ENCODE measurements around the gene NCAPG.

The NCAPG gene, protein sequence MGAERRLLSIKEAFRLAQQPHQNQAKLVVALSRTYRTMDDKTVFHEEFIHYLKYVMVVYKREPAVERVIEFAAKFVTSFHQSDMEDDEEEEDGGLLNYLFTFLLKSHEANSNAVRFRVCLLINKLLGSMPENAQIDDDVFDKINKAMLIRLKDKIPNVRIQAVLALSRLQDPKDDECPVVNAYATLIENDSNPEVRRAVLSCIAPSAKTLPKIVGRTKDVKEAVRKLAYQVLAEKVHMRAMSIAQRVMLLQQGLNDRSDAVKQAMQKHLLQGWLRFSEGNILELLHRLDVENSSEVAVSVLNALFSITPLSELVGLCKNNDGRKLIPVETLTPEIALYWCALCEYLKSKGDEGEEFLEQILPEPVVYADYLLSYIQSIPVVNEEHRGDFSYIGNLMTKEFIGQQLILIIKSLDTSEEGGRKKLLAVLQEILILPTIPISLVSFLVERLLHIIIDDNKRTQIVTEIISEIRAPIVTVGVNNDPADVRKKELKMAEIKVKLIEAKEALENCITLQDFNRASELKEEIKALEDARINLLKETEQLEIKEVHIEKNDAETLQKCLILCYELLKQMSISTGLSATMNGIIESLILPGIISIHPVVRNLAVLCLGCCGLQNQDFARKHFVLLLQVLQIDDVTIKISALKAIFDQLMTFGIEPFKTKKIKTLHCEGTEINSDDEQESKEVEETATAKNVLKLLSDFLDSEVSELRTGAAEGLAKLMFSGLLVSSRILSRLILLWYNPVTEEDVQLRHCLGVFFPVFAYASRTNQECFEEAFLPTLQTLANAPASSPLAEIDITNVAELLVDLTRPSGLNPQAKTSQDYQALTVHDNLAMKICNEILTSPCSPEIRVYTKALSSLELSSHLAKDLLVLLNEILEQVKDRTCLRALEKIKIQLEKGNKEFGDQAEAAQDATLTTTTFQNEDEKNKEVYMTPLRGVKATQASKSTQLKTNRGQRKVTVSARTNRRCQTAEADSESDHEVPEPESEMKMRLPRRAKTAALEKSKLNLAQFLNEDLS

DNA sequence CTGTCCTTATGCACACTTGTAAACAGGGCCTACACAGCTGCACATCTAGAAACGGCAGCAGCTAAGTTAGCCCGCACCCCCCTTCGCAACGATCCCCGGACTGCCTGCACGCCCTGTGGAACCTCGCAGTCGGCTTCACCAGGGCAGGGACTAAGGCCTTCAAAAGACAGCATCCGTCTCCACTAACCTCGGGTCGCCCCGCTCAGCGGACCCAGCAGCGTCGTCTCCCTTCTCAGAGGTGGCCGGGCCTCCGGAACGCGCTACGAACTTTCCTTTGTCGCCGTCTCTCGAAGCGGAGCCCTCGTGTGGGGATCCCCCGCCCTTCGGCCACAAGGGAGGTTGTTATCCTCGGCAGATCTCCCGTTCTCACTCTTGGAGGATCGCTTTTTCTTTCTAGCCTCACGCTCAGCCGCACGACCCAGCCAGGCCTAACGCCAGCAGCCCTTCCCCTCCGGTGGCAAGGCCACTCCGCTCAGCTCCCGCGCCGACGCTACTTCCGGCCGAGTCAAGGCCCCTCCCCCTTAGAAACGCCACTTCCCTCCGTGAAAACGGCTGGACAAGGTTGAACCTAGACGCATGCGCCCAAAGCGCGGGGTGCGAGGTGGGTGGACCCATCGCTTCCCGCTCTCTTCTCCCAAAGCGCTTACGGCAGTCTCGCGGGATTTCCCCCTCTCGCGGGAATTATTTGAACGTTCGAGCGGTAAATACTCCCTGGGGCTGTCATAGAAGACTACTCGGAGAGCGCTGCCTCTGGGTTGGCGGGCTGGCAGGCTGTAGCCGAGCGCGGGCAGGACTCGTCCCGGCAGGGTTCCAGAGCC lies at the start of gene NCAPG, which contains the start of gene DCAF16:
NCAPG (plus strand) TSS at position 720 of the 818 bp plus-strand sequence. CDS start 99 bp downstream, outside the sequence.
DCAF16 (minus strand) TSS at position 498 of the 818 bp plus-strand sequence. CDS start 6,616 bp downstream, outside the sequence.
- DNase-seq (ENCODE audit: low read depth, low spot score), result peak; percentile 99
- Histone ChIP-seq H3K4me3 (ENCODE audit: insufficient read length, low read depth) (peak within 1 kb of the TSS; percentile 92), H3K4me1 (ENCODE audit: insufficient read depth, insufficient read length) (no peaks in the 10 kb centered on the region), H3K9me3 (ENCODE audit: insufficient read depth, low read length) (no peaks in the 10 kb centered on the region), H3K27me3 (ENCODE audit: insufficient read depth, insufficient read length) (no peaks in the 10 kb centered on the region), H3K36me3 (ENCODE audit: insufficient read depth, insufficient read length, low read length) (peaks cover 77% of the 10 kb centered on the region), H3K9ac (ENCODE audit: insufficient read length, low read depth) (peak within 1 kb of the TSS; percentile 95)
- TF ChIP-seq YY1 (IDR thresholded peaks at IDR 0.05; ENCODE audit: insufficient read depth, insufficient read length), result no peak
- TF ChIP-seq ZNF274 (IDR thresholded peaks at IDR 0.05; ENCODE audit: low read depth, low read length), result no peak
- no peak for TF ChIP-seq SUZ12 (IDR thresholded peaks at IDR 0.05; ENCODE audit: extremely low read depth, insufficient read depth, insufficient read length)

DNA sequence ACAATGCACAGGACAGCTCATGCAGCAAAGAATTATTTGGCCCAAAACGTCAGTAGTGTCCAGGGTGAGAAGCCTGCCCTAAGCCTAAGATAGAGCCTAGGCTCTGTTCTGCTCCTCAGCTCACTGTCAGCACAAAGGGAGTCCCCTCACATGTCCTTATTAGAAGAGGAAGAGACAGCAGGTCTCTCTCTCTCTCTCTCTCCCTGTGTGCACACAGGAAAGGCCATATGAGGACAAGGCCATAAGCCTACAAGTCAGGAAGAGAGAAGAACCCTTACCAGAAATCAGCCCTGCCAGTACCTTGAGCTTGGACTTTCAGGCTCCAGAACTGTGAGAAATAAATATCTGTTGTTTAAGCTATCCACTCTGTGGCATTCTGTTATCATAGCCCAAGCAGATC lies 49.7 kb upstream of the NCAPG start:
- Histone ChIP-seq H3K36me3 (ENCODE audit: insufficient read depth, insufficient read length, low read length) (no peaks in the 10 kb centered on the region), H3K9ac (ENCODE audit: insufficient read length, low read depth) (no peak overlapping the region), H3K4me1 (ENCODE audit: insufficient read depth, insufficient read length) (no peaks in the 10 kb centered on the region), H3K27me3 (ENCODE audit: insufficient read depth, insufficient read length) (no peaks in the 10 kb centered on the region), H3K9me3 (ENCODE audit: insufficient read depth, low read length) (peaks cover 11% of the 10 kb centered on the region; the same call in 1 of the 2 replicates), H3K4me3 (ENCODE audit: insufficient read length, low read depth) (no peak overlapping the region)
- TF ChIP-seq ZNF274 (IDR thresholded peaks at IDR 0.05; ENCODE audit: low read depth, low read length) (no peak), SUZ12 (IDR thresholded peaks at IDR 0.05; ENCODE audit: extremely low read depth, insufficient read depth, insufficient read length) (no peak), YY1 (IDR thresholded peaks at IDR 0.05; ENCODE audit: insufficient read depth, insufficient read length) (no peak)
- no peak for DNase-seq (ENCODE audit: low read depth, low spot score)

DNA sequence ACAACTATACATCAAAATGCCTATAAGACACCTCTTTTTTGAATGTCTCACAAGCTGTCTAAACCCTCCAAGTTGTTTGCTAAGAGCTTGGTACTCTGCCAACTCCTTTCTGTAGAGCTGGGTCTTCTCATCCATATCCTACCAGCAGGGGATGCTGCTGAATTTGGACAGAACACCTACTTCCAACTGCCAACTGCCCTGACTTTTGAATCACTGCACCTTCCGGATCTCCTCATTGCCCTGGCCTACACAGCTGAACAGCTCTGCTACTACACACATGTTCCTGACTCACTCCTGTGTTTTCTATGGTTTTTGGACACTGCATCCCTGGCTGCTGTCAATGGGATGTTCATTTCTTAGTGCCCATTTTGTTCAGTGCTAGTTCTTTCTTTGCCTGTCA lies 48.1 kb upstream of the NCAPG start:
- H3K9ac ChIP-seq (ENCODE audit: insufficient read length, low read depth), result no peak overlapping the region
- H3K36me3 ChIP-seq (ENCODE audit: insufficient read depth, insufficient read length, low read length), result no peaks in the 10 kb centered on the region
- peaks cover 26% of the 10 kb centered on the region; the same call in 1 of the 2 replicates for H3K9me3 ChIP-seq (ENCODE audit: insufficient read depth, low read length)
- no peak for TF ChIP-seq YY1 (IDR thresholded peaks at IDR 0.05; ENCODE audit: insufficient read depth, insufficient read length)
- no peak for TF ChIP-seq ZNF274 (IDR thresholded peaks at IDR 0.05; ENCODE audit: low read depth, low read length)
- no peak for TF ChIP-seq SUZ12 (IDR thresholded peaks at IDR 0.05; ENCODE audit: extremely low read depth, insufficient read depth, insufficient read length)
- H3K4me3 ChIP-seq (ENCODE audit: insufficient read length, low read depth), result no peak overlapping the region
- no peaks in the 10 kb centered on the region for H3K4me1 ChIP-seq (ENCODE audit: insufficient read depth, insufficient read length)
- no peak for DNase-seq (ENCODE audit: low read depth, low spot score)
- no peaks in the 10 kb centered on the region for H3K27me3 ChIP-seq (ENCODE audit: insufficient read depth, insufficient read length)

DNA sequence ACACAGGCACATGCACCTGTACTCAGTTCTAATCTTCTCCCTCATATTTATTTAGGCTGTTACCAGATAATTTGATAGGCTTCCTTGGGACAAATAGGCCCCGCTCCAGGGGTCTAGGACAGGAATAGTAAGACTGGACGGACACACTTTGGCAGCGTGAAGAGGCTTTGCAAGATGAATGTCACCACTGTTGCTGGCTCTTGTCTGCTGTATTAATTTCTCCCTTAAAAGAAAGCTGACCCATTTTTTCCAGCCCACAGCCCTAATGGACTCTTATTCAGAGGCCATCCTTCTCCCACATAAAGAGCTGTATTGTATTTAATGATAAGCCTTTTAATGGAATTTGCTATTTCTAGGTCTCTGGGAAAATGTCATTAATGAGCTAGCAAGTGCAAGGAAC lies 47.4 kb upstream of the NCAPG start:
- TF ChIP-seq YY1 (IDR thresholded peaks at IDR 0.05; ENCODE audit: insufficient read depth, insufficient read length) (no peak), ZNF274 (IDR thresholded peaks at IDR 0.05; ENCODE audit: low read depth, low read length) (no peak), SUZ12 (IDR thresholded peaks at IDR 0.05; ENCODE audit: extremely low read depth, insufficient read depth, insufficient read length) (no peak)
- H3K4me1 ChIP-seq (ENCODE audit: insufficient read depth, insufficient read length), result no peaks in the 10 kb centered on the region
- no peak for DNase-seq (ENCODE audit: low read depth, low spot score)
- no peaks in the 10 kb centered on the region for H3K27me3 ChIP-seq (ENCODE audit: insufficient read depth, insufficient read length)
- H3K36me3 ChIP-seq (ENCODE audit: insufficient read depth, insufficient read length, low read length), result no peaks in the 10 kb centered on the region
- no peak overlapping the region for H3K9ac ChIP-seq (ENCODE audit: insufficient read length, low read depth)
- no peak overlapping the region for H3K4me3 ChIP-seq (ENCODE audit: insufficient read length, low read depth)
- H3K9me3 ChIP-seq (ENCODE audit: insufficient read depth, low read length), result peaks cover 32% of the 10 kb centered on the region; the same call in 1 of the 2 replicates

DNA sequence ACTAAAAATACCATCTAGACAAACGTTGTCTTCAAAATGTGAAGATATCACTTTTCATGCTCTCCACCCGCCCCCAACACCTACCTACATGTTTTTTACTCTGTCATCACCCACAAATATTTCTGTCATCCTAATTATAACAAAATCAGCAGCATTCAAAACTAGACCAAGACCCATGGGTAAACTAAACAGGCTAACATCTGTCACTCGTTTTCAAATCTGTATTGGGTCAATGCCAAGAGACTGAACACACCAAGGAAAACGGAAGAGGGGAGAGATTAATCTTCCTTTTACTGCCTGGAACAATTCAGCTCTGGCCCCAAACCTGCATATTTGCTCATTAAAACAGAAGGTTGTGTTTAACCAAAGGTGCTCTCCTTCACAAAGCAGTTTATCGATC lies 46.8 kb upstream of the NCAPG start:
- no peaks in the 10 kb centered on the region for H3K27me3 ChIP-seq (ENCODE audit: insufficient read depth, insufficient read length)
- no peaks in the 10 kb centered on the region for H3K4me1 ChIP-seq (ENCODE audit: insufficient read depth, insufficient read length)
- H3K4me3 ChIP-seq (ENCODE audit: insufficient read length, low read depth), result no peak overlapping the region
- no peaks in the 10 kb centered on the region for H3K36me3 ChIP-seq (ENCODE audit: insufficient read depth, insufficient read length, low read length)
- H3K9me3 ChIP-seq (ENCODE audit: insufficient read depth, low read length), result peaks cover 32% of the 10 kb centered on the region; the same call in 1 of the 2 replicates
- DNase-seq (ENCODE audit: low read depth, low spot score), result no peak
- TF ChIP-seq YY1 (IDR thresholded peaks at IDR 0.05; ENCODE audit: insufficient read depth, insufficient read length) (no peak), SUZ12 (IDR thresholded peaks at IDR 0.05; ENCODE audit: extremely low read depth, insufficient read depth, insufficient read length) (no peak), ZNF274 (IDR thresholded peaks at IDR 0.05; ENCODE audit: low read depth, low read length) (no peak)
- no peak overlapping the region for H3K9ac ChIP-seq (ENCODE audit: insufficient read length, low read depth)

DNA sequence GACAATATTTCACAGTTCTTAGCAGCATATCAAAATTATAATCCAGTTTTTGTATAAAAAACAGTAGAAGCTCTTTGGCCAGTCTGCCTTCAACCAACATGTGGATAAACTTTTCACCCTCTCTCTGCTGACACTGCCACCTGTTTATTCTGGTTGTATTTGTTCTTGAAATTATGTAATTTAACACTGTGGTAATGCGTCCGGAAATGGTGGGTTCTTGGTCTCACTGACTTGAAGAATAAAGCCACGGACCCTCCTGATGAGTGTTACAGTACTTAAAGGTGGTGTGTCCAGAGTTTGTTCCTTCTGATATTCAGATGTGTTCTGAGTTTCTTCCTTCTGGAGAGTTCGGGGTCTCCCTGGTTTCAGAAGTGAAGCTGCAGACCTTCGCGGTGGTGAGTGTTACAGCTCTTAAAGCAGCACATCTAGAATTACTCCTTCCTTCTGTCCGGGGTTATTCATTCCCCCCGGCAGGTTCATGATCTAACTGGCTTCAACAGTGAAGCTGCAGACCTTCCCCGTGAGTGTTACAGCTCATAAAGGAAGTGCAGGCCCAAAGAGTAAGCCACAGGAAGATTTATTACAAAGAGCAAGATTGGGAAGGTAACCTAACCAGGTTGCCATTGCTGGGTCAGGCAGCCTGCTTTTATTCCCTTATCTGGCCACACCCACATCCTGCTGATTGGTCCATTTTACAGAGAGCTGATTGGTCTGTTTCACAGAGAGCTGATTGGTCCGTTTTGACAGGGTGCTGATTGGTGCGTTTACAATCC lies 45.1 kb upstream of the NCAPG start:
- no peak for TF ChIP-seq ZNF274 (IDR thresholded peaks at IDR 0.05; ENCODE audit: low read depth, low read length)
- TF ChIP-seq SUZ12 (IDR thresholded peaks at IDR 0.05; ENCODE audit: extremely low read depth, insufficient read depth, insufficient read length), result no peak
- TF ChIP-seq YY1 (IDR thresholded peaks at IDR 0.05; ENCODE audit: insufficient read depth, insufficient read length), result no peak
- Histone ChIP-seq H3K4me3 (ENCODE audit: insufficient read length, low read depth) (no peak overlapping the region), H3K27me3 (ENCODE audit: insufficient read depth, insufficient read length) (no peaks in the 10 kb centered on the region), H3K9me3 (ENCODE audit: insufficient read depth, low read length) (peaks cover 32% of the 10 kb centered on the region; the same call in 1 of the 2 replicates), H3K4me1 (ENCODE audit: insufficient read depth, insufficient read length) (no peaks in the 10 kb centered on the region), H3K36me3 (ENCODE audit: insufficient read depth, insufficient read length, low read length) (no peaks in the 10 kb centered on the region), H3K9ac (ENCODE audit: insufficient read length, low read depth) (no peak overlapping the region)
- no peak for DNase-seq (ENCODE audit: low read depth, low spot score)

Measured in NT2/D1 (cell line).